Fibroblast of lung (primary cell): ENCODE measurements around the gene CTNND2. TPM values are rescaled to one million over a fixed set of nuclear protein-coding genes. Genes with fewer than 3 reads are reported as not detected.

Experiments used
- DNase-seq, 2 donors: peaks; one replicate each; pipeline versions ENCODE4 v3.0.0 to v3.0.0-alpha.2; 2010; ENCODE audit warnings: low read depth in 2 of 2
- H2AFZ ChIP-seq: 2 replicates; pipeline ENCODE4 v1.5.1; 2012; ENCODE audit warnings: low read length, control low read depth, inconsistent platforms
- H3K27ac ChIP-seq: 2 replicates; pipeline ENCODE4 v1.5.1; 2011; ENCODE audit warnings: low read length, control low read depth; ENCODE audit not compliant: insufficient read depth
- H3K27me3 ChIP-seq: 2 replicates; pipeline ENCODE4 v1.5.1; 2011; ENCODE audit warnings: mild to moderate bottlenecking, low read length; ENCODE audit not compliant: control insufficient read depth, insufficient read depth
- H3K36me3 ChIP-seq: 2 replicates; pipeline ENCODE4 v1.5.1; 2011; ENCODE audit warnings: low read length; ENCODE audit not compliant: control insufficient read depth, insufficient read depth
- H3K4me1 ChIP-seq: 2 replicates; pipeline ENCODE4 v1.5.1; 2011; ENCODE audit warnings: low read length; ENCODE audit not compliant: control insufficient read depth, insufficient read depth; ENCODE audit errors: extremely low read depth
- H3K4me2 ChIP-seq: 2 replicates; pipeline ENCODE4 v1.5.1; 2011; ENCODE audit warnings: low read length, control low read depth; ENCODE audit not compliant: insufficient read depth; ENCODE audit errors: extremely low read depth
- H3K4me3 ChIP-seq, 4 experiments: fragments of 200-600 bp in 1 of 4; sonication (generic) in 1 of 4; replicated peaks in 1 of 4; 2 replicates each; pipeline ENCODE4 v1.5.1; 2011 to 2016; ENCODE audit warnings: low read length in 4 of 4, low read depth in 3 of 4, mild to moderate bottlenecking in 3 of 4, control low read depth in 2 of 4, inconsistent platforms in 1 of 4, mixed read lengths in 1 of 4; ENCODE audit not compliant: insufficient read depth in 1 of 4; ENCODE audit errors: control extremely low read depth in 1 of 4
- H3K79me2 ChIP-seq: 2 replicates; pipeline ENCODE4 v1.5.1; 2012; ENCODE audit warnings: mild to moderate bottlenecking, low read length, inconsistent platforms; ENCODE audit not compliant: control insufficient read depth, insufficient read depth
- H3K9ac ChIP-seq: 2 replicates; pipeline ENCODE4 v1.5.1; 2011; ENCODE audit warnings: mild to moderate bottlenecking, low read length, control low read depth; ENCODE audit not compliant: insufficient read depth
- H3K9me3 ChIP-seq: 2 replicates; pipeline ENCODE4 v1.5.1; 2012; ENCODE audit warnings: low read depth, low read length; ENCODE audit not compliant: control insufficient read depth, insufficient read depth
- H4K20me1 ChIP-seq: 2 replicates; pipeline ENCODE4 v1.5.1; 2011; ENCODE audit warnings: low read length; ENCODE audit not compliant: control insufficient read depth, insufficient read depth; ENCODE audit errors: extremely low read depth
- CTCF ChIP-seq, 2 donors: IDR thresholded peaks in 1 of 2; conservative IDR thresholded peaks in 1 of 2; 1 replicate in 1 of 2; 2 replicates in 1 of 2; pipeline ENCODE4 v1.5.1; 2011 to 2012; ENCODE audit warnings: low read length in 2 of 2, control low read depth in 1 of 2, inconsistent platforms in 1 of 2, low read depth in 1 of 2, mild to moderate bottlenecking in 1 of 2
- EZH2 ChIP-seq: IDR thresholded peaks from 2 replicates; pipeline ENCODE4 v1.5.1; 2012; ENCODE audit warnings: low read length, control low read depth, mild to moderate bottlenecking; ENCODE audit errors: missing control alignments
- polyA plus RNA-seq, 2 donors: library from polyadenylated mRNA; depleted of rRNA in 1 of 2; stranded (reverse) in 1 of 2; unstranded in 1 of 2; fragments of >200 nt; gene quantifications; 2 replicates each; pipeline ENCODE4 v1.2.1, GENCODE V29; 2011 to 2012; ENCODE audit warnings: missing spikeins in 1 of 2
- total RNA-seq: library from RNA; depleted of rRNA; stranded (reverse); fragments of >200 nt; gene quantifications from 2 replicates; pipeline ENCODE4 v1.2.1, GENCODE V29; 2014

Gene CTNND2
- total and polyA plus RNA-seq, 2 donors (not counting 1 experiment from before 2014, with no cell fraction given), result not detected

- no peaks in the 10 kb centered on the region for H3K4me1 ChIP-seq
- H3K27ac ChIP-seq, result no peak overlapping the region
- DNase-seq, result no peak
- TF ChIP-seq EZH2, result no peak
- no peaks in the 10 kb centered on the region for H3K36me3 ChIP-seq
- H2AFZ ChIP-seq, result no peak overlapping the region
- no peaks in the 10 kb centered on the region for H4K20me1 ChIP-seq
- no peaks in the 10 kb centered on the region for H3K27me3 ChIP-seq
- H3K79me2 ChIP-seq, result no peaks in the 10 kb centered on the region
- H3K9me3 ChIP-seq, result no peaks in the 10 kb centered on the region
- no peak overlapping the region for H3K4me3 ChIP-seq
- H3K4me2 ChIP-seq, result no peak overlapping the region
- H3K9ac ChIP-seq, result no peak overlapping the region
Observed at GRCh38 chr5:11289733-11290132, 614.5 kb downstream of the CTNND2 start.

- no peaks in the 10 kb centered on the region for H3K9me3 ChIP-seq
- H3K9ac ChIP-seq, result no peak overlapping the region
- no peaks in the 10 kb centered on the region for H3K79me2 ChIP-seq
- TF ChIP-seq EZH2 (no peak), CTCF (conservative IDR thresholded peaks at IDR 0.05 in 1 of 2, IDR thresholded peaks at IDR 0.05 in 1 of 2; ENCODE audit: low read depth in 1 of 2, low read length in 2 of 2) (no peak)
- no peaks in the 10 kb centered on the region for H3K27me3 ChIP-seq
- H3K27ac ChIP-seq, result no peak overlapping the region
- no peaks in the 10 kb centered on the region for H3K4me1 ChIP-seq
- H3K36me3 ChIP-seq, result no peaks in the 10 kb centered on the region
- no peak overlapping the region for H3K4me3 ChIP-seq
- no peak for DNase-seq
- no peak overlapping the region for H3K4me2 ChIP-seq
- H4K20me1 ChIP-seq, result no peaks in the 10 kb centered on the region
- no peak overlapping the region for H2AFZ ChIP-seq
Observed at GRCh38 chr5:11289208-11289607, 615.0 kb downstream of the CTNND2 start.

GRCh38 chr5:11281842-11282241 is 622.4 kb downstream of the CTNND2 start:
- H3K79me2 ChIP-seq, result no peaks in the 10 kb centered on the region
- H3K9me3 ChIP-seq, result no peaks in the 10 kb centered on the region
- H3K9ac ChIP-seq, result no peak overlapping the region
- H3K36me3 ChIP-seq, result no peaks in the 10 kb centered on the region
- H4K20me1 ChIP-seq, result no peaks in the 10 kb centered on the region
- no peaks in the 10 kb centered on the region for H3K27me3 ChIP-seq
- H3K4me2 ChIP-seq, result no peak overlapping the region
- no peaks in the 10 kb centered on the region for H3K4me1 ChIP-seq
- TF ChIP-seq EZH2 (no peak), CTCF (conservative IDR thresholded peaks at IDR 0.05 in 1 of 2, IDR thresholded peaks at IDR 0.05 in 1 of 2; ENCODE audit: low read depth in 1 of 2, low read length in 2 of 2) (no peak)
- H3K27ac ChIP-seq, result no peak overlapping the region
- DNase-seq, result no peak
- H3K4me3 ChIP-seq, result no peak overlapping the region
- H2AFZ ChIP-seq, result no peak overlapping the region
